ENCODE results near the gene EFNA3. TPM values are rescaled to one million over a fixed set of nuclear protein-coding genes. Genes with fewer than 3 reads are reported as not detected.

The EFNA3 gene
- total RNA-seq, 4 donors from 2014 or later = 3.4 to 7.9 (median 7.2) TPM

GRCh38 chr1:155083865-155084721 lies 5.5 kb downstream of the EFNA3 start:
- Histone ChIP-seq H3K4me3 (peak overlapping the region in 2 of 4 donors; percentile 58 to 78), H3K36me3 (no peaks in the 10 kb centered on the region), H3K9me3 (no peaks in the 10 kb centered on the region), H3K27ac (peak overlapping the region; percentile 90 to 94 (median 92)), H3K4me1 (peaks cover 50 to 68% (median 65%) of the 10 kb centered on the region in 4 donors), H3K27me3 (peaks cover 51% of the 10 kb centered on the region)
- intact Hi-C loops (cut with DNase I; ENCODE audit: low total_unique reads) (loop anchor here (1.0 to 10.0 kb wide), 2 partner anchors 21 to 599 kb away; partner anchors contain the start of gene EFNA4), in situ Hi-C loops (cut with MboI; ENCODE audit: low pct_ligation_motif_present in 1 of 4, low pct_unique_long_range_greater_than_20kb in 1 of 4, low sequenced_read_pairs in 3 of 4) (no loop called here)
- TF ChIP-seq POLR2A (IDR thresholded peaks at IDR 0.05) (no peak), POLR2AphosphoS5 (IDR thresholded peaks at IDR 0.05) (peak in 1 of 3 donors; percentile 46)
- DNase-seq = peak; percentile 72
- WGBS, 2 donors (ENCODE audit: low coverage in 1 of 2) = 3 to 20% methylated on average over 4 to 21 of the region's 21 CpGs

- WGBS, 2 donors (ENCODE audit: low coverage in 1 of 2) = 0% methylated on average over 11 to 32 of the region's 67 CpGs
- Histone ChIP-seq H3K27me3 (peaks cover 43% of the 10 kb centered on the region), H3K36me3 (no peaks in the 10 kb centered on the region), H3K9me3 (no peaks in the 10 kb centered on the region), H3K4me3 (peak overlapping the region; percentile 45 to 78 (median 53)), H3K27ac (peak overlapping the region; percentile 90 to 94 (median 92)), H3K4me1 (peaks cover 42 to 60% (median 57%) of the 10 kb centered on the region in 4 donors)
- intact Hi-C loops (cut with DNase I; ENCODE audit: low total_unique reads) = loop anchor here (1.0 to 10.0 kb wide), 2 partner anchors 22 to 600 kb away; partner anchors contain the start of gene EFNA4
- peak; percentile 94 for DNase-seq
- in situ Hi-C loops (cut with MboI; ENCODE audit: low pct_ligation_motif_present in 1 of 4, low pct_unique_long_range_greater_than_20kb in 1 of 4, low sequenced_read_pairs in 3 of 4) = no loop called here
- TF ChIP-seq POLR2AphosphoS5 (IDR thresholded peaks at IDR 0.05) = peak; percentile 52 to 83 (median 67)
- peak; percentile 83 for TF ChIP-seq POLR2A (IDR thresholded peaks at IDR 0.05)
- peak; percentile 23 for TF ChIP-seq EP300 (IDR thresholded peaks at IDR 0.05; ENCODE audit: low read depth)
- peak; percentile 91 to 99 (median 94) for TF ChIP-seq CTCF (IDR thresholded peaks at IDR 0.05)
These were observed 6.3 kb downstream of the EFNA3 start for GRCh38 chr1:155084722-155085503.

- peak; percentile 86 for DNase-seq
- Histone ChIP-seq H3K9me3 (no peaks in the 10 kb centered on the region), H3K27me3 (peaks cover 36% of the 10 kb centered on the region), H3K27ac (peak overlapping the region; percentile 90 to 94 (median 92)), H3K36me3 (no peaks in the 10 kb centered on the region), H3K4me1 (peaks cover 35 to 53% (median 50%) of the 10 kb centered on the region in 4 donors), H3K4me3 (peak overlapping the region; percentile 45 to 78 (median 53))
- intact Hi-C loops (cut with DNase I; ENCODE audit: low total_unique reads) = loop anchor here (10.0 kb wide), 1 partner anchor 601 kb away; no protein-coding TSS in a partner anchor
- TF ChIP-seq CTCF (IDR thresholded peaks at IDR 0.05) (no peak), EP300 (IDR thresholded peaks at IDR 0.05; ENCODE audit: low read depth) (no peak), POLR2AphosphoS5 (IDR thresholded peaks at IDR 0.05) (no peak), POLR2A (IDR thresholded peaks at IDR 0.05) (no peak)
- 0 to 3% methylated on average over 4 to 29 of the region's 32 CpGs for WGBS, 2 donors (ENCODE audit: low coverage in 1 of 2)
- in situ Hi-C loops (cut with MboI; ENCODE audit: low pct_ligation_motif_present in 1 of 4, low pct_unique_long_range_greater_than_20kb in 1 of 4, low sequenced_read_pairs in 3 of 4) = no loop called here
These were observed 7.0 kb downstream of the EFNA3 start for GRCh38 chr1:155085504-155086127.

GRCh38 chr1:155086128-155086741 lies 7.6 kb downstream of the EFNA3 start:
- TF ChIP-seq CTCF (IDR thresholded peaks at IDR 0.05) (peak; percentile 96 to 100 (median 100)), POLR2A (IDR thresholded peaks at IDR 0.05) (no peak)
- Histone ChIP-seq H3K27ac (peak overlapping the region; percentile 90 to 94 (median 92)), H3K4me1 (peaks cover 31 to 49% (median 45%) of the 10 kb centered on the region in 4 donors), H3K27me3 (peaks cover 30% of the 10 kb centered on the region), H3K36me3 (no peaks in the 10 kb centered on the region), H3K4me3 (peak overlapping the region in 2 of 4 donors; percentile 58 to 78), H3K9me3 (no peaks in the 10 kb centered on the region)
- intact Hi-C loops (cut with DNase I; ENCODE audit: low total_unique reads) = loop anchor here (10.0 kb wide), 1 partner anchor 601 kb away; no protein-coding TSS in a partner anchor
- in situ Hi-C loops (cut with MboI; ENCODE audit: low pct_ligation_motif_present in 1 of 4, low pct_unique_long_range_greater_than_20kb in 1 of 4, low sequenced_read_pairs in 3 of 4) = no loop called here
- WGBS, 2 donors (ENCODE audit: low coverage in 1 of 2) = 0 to 15% methylated on average over 1 to 22 of the region's 24 CpGs
- DNase-seq = peak; percentile 80
